HAP-1 (cell line): ENCODE data around the gene RAF1.

Source experiments
- DNase-seq, 2 experiments: peaks; one replicate each; pipeline ENCODE4 v3.0.0-alpha.2; 2016 to 2020; ENCODE audit warnings: low spot score in 2 of 2
- H3K27me3 ChIP-seq: fragments of 250-450 bp; sonication (Bioruptor Pico); 2 replicates; pipeline ENCODE4 v1.5.1; 2020; ENCODE audit warnings: low read depth, mild to moderate bottlenecking, moderate library complexity
- H3K36me3 ChIP-seq: fragments of 250-450 bp; sonication (Bioruptor Pico); replicated peaks from 2 replicates; pipeline ENCODE4 v1.5.1; 2020; ENCODE audit warnings: mild to moderate bottlenecking
- H3K4me1 ChIP-seq: fragments of 250-450 bp; sonication (Bioruptor Pico); 2 replicates; pipeline ENCODE4 v1.5.1; 2020; ENCODE audit warnings: mild to moderate bottlenecking
- H3K4me3 ChIP-seq: fragments of 250-450 bp; sonication (Bioruptor Pico); 2 replicates; pipeline ENCODE4 v1.5.1; 2020; ENCODE audit warnings: mild to moderate bottlenecking, moderate library complexity
- H3K9me3 ChIP-seq: fragments of 250-450 bp; sonication (Bioruptor Pico); 2 replicates; pipeline ENCODE4 v1.5.1; 2020; ENCODE audit warnings: mild to moderate bottlenecking, moderate library complexity
- in situ Hi-C: fragments of 300-500 bp; cut with MboI; formaldehyde crosslinking; loops from 3 replicates; pipeline ENCODE4 v1.14.3; 2020; ENCODE audit warnings: low sequenced_read_pairs, inconsistent platforms, mixed read lengths

Gene RAF1

GRCh38 chr3:12620305-12620704, 43.6 kb downstream of the RAF1 start:
- in situ Hi-C loops = no loop called here
- Histone ChIP-seq H3K4me1 (no peaks in the 10 kb centered on the region), H3K4me3 (no peak overlapping the region), H3K9me3 (no peaks in the 10 kb centered on the region), H3K27me3 (no peaks in the 10 kb centered on the region), H3K36me3 (peaks cover 30% of the 10 kb centered on the region)
- DNase-seq = no peak

GRCh38 chr3:12618426-12618825, 45.5 kb downstream of the RAF1 start:
- no peaks in the 10 kb centered on the region for H3K27me3 ChIP-seq
- peaks cover 38% of the 10 kb centered on the region for H3K36me3 ChIP-seq
- DNase-seq = no peak
- H3K4me1 ChIP-seq = no peaks in the 10 kb centered on the region
- H3K4me3 ChIP-seq = no peak overlapping the region
- in situ Hi-C loops = no loop called here
- no peaks in the 10 kb centered on the region for H3K9me3 ChIP-seq

GRCh38 chr3:12615266-12615665, 48.7 kb downstream of the RAF1 start:
- H3K27me3 ChIP-seq = no peaks in the 10 kb centered on the region
- no peaks in the 10 kb centered on the region for H3K9me3 ChIP-seq
- in situ Hi-C loops = no loop called here
- H3K4me3 ChIP-seq = no peak overlapping the region
- H3K4me1 ChIP-seq = no peaks in the 10 kb centered on the region
- peaks cover 54% of the 10 kb centered on the region for H3K36me3 ChIP-seq
- DNase-seq = no peak

GRCh38 chr3:12613250-12613649, 50.7 kb downstream of the RAF1 start:
- Histone ChIP-seq H3K27me3 (no peaks in the 10 kb centered on the region), H3K36me3 (peaks cover 62% of the 10 kb centered on the region), H3K4me3 (no peak overlapping the region), H3K9me3 (no peaks in the 10 kb centered on the region), H3K4me1 (no peaks in the 10 kb centered on the region)
- in situ Hi-C loops = no loop called here
- DNase-seq = no peak

GRCh38 chr3:12612514-12613226, 51.2 kb downstream of the RAF1 start:
- in situ Hi-C loops = no loop called here
- Histone ChIP-seq H3K4me3 (no peak overlapping the region), H3K36me3 (peaks cover 60% of the 10 kb centered on the region), H3K27me3 (no peaks in the 10 kb centered on the region), H3K9me3 (no peaks in the 10 kb centered on the region), H3K4me1 (no peaks in the 10 kb centered on the region)
- DNase-seq = no peak

GRCh38 chr3:12611117-12611516, 52.8 kb downstream of the RAF1 start:
- in situ Hi-C loops = no loop called here
- no peaks in the 10 kb centered on the region for H3K9me3 ChIP-seq
- H3K36me3 ChIP-seq = peaks cover 55% of the 10 kb centered on the region

GRCh38 chr3:12608376-12608775, 55.5 kb downstream of the RAF1 start:
- DNase-seq = no peak
- no peak overlapping the region for H3K4me3 ChIP-seq
- H3K4me1 ChIP-seq = peaks cover 24% of the 10 kb centered on the region
- in situ Hi-C loops = no loop called here
- no peaks in the 10 kb centered on the region for H3K9me3 ChIP-seq
- no peaks in the 10 kb centered on the region for H3K27me3 ChIP-seq
- H3K36me3 ChIP-seq = peaks cover 54% of the 10 kb centered on the region

More at GRCh38 chr3:12611117-12611516, 52.8 kb downstream of the RAF1 start:
- no peaks in the 10 kb centered on the region for H3K27me3 ChIP-seq
- no peak overlapping the region for H3K4me3 ChIP-seq
- DNase-seq = no peak
- H3K4me1 ChIP-seq = no peaks in the 10 kb centered on the region

- peaks cover 24% of the 10 kb centered on the region for H3K4me1 ChIP-seq
- no peak overlapping the region for H3K4me3 ChIP-seq
- H3K9me3 ChIP-seq = no peaks in the 10 kb centered on the region
- H3K36me3 ChIP-seq = peaks cover 67% of the 10 kb centered on the region
- no peaks in the 10 kb centered on the region for H3K27me3 ChIP-seq
- in situ Hi-C loops = no loop called here
- DNase-seq = no peak
Observed at GRCh38 chr3:12603969-12604368, 59.9 kb downstream of the RAF1 start.

GRCh38 chr3:12601072-12601471, 62.8 kb downstream of the RAF1 start:
- no peak for DNase-seq
- peaks cover 68% of the 10 kb centered on the region for H3K36me3 ChIP-seq

GRCh38 chr3:12598890-12599289, 65.0 kb downstream of the RAF1 start:
- peaks cover 73% of the 10 kb centered on the region for H3K36me3 ChIP-seq

More at GRCh38 chr3:12601072-12601471, 62.8 kb downstream of the RAF1 start:
- Histone ChIP-seq H3K4me3 (no peak overlapping the region), H3K9me3 (no peaks in the 10 kb centered on the region), H3K4me1 (peaks cover 24% of the 10 kb centered on the region), H3K27me3 (no peaks in the 10 kb centered on the region)
- in situ Hi-C loops = no loop called here

GRCh38 chr3:12593473-12593872, 70.4 kb downstream of the RAF1 start:
- no peaks in the 10 kb centered on the region for H3K9me3 ChIP-seq
- no peak for DNase-seq
- peaks cover 10% of the 10 kb centered on the region for H3K4me1 ChIP-seq
- in situ Hi-C loops = no loop called here
- no peaks in the 10 kb centered on the region for H3K27me3 ChIP-seq
- H3K36me3 ChIP-seq = peaks cover 67% of the 10 kb centered on the region
- no peak overlapping the region for H3K4me3 ChIP-seq

More at GRCh38 chr3:12598890-12599289, 65.0 kb downstream of the RAF1 start:
- H3K4me1 ChIP-seq = peaks cover 15% of the 10 kb centered on the region
- DNase-seq = no peak
- no peak overlapping the region for H3K4me3 ChIP-seq
- H3K27me3 ChIP-seq = no peaks in the 10 kb centered on the region
- in situ Hi-C loops = no loop called here
- no peaks in the 10 kb centered on the region for H3K9me3 ChIP-seq

GRCh38 chr3:12591997-12592715, 71.8 kb downstream of the RAF1 start:
- no peak overlapping the region for H3K4me3 ChIP-seq
- in situ Hi-C loops = no loop called here
- H3K4me1 ChIP-seq = peaks cover 10% of the 10 kb centered on the region
- H3K36me3 ChIP-seq = peaks cover 70% of the 10 kb centered on the region
- no peaks in the 10 kb centered on the region for H3K27me3 ChIP-seq
- no peaks in the 10 kb centered on the region for H3K9me3 ChIP-seq
- no peak for DNase-seq

GRCh38 chr3:12591456-12591855, 72.5 kb downstream of the RAF1 start:
- H3K27me3 ChIP-seq = no peaks in the 10 kb centered on the region
- H3K9me3 ChIP-seq = no peaks in the 10 kb centered on the region
- H3K4me3 ChIP-seq = no peak overlapping the region
- no peak for DNase-seq
- H3K36me3 ChIP-seq = peaks cover 69% of the 10 kb centered on the region
- in situ Hi-C loops = no loop called here
- peaks cover 10% of the 10 kb centered on the region for H3K4me1 ChIP-seq

- H3K4me1 ChIP-seq = peaks cover 6% of the 10 kb centered on the region
- H3K9me3 ChIP-seq = no peaks in the 10 kb centered on the region
- peaks cover 75% of the 10 kb centered on the region for H3K36me3 ChIP-seq
- DNase-seq = no peak
- in situ Hi-C loops = no loop called here
- H3K27me3 ChIP-seq = no peaks in the 10 kb centered on the region
- H3K4me3 ChIP-seq = no peak overlapping the region
Observed at GRCh38 chr3:12590096-12590495, 73.8 kb downstream of the RAF1 start.
